ENCODE data around the gene ALKBH2. TPM values are rescaled to one million over a fixed set of nuclear protein-coding genes. Genes with fewer than 3 reads are reported as not detected.
A peak's percentile ranks its signal among the peaks of the same experiment; 100 is the strongest.

The ALKBH2 gene
- total RNA-seq, 2 donors from 2014 or later = 10.5 to 23.3 TPM

DNA sequence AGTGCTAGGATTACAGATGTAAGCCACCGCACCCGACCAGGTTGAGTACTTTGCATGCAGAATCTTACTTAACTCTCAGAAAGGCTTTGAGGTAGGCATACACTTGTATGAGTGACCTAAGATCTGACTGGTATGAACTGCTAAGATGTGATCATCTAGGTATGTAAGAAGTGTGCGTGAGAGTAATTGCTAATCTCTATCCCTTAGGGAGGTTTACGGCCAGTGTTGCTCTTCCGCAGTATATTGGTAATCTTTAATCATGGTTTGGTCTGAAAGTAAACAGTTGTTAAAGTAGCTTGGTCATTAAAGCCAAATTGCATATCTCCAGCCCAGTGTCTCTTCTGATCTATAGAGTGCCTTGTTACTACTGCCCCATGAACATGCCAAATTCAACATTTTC is 11.9 kb upstream of the ALKBH2 start:
- Histone ChIP-seq H3K27ac (ENCODE audit: low read depth, low read length) (no peak overlapping the region), H3K4me3 (ENCODE audit: low read length) (no peak overlapping the region), H3K9ac (ENCODE audit: extremely low read depth, low read length, poor library complexity, severe bottlenecking) (no peak overlapping the region), H3K36me3 (ENCODE audit: control insufficient read depth, insufficient read depth, low read length) (peaks cover 81% of the 10 kb centered on the region), H3K4me1 (ENCODE audit: control insufficient read depth, insufficient read depth, low read length) (no peaks in the 10 kb centered on the region), H3K9me3 (ENCODE audit: control insufficient read depth, low read length) (no peaks in the 10 kb centered on the region), H3K27me3 (ENCODE audit: control insufficient read depth, insufficient read depth, low read length, poor library complexity, severe bottlenecking) (no peaks in the 10 kb centered on the region)
- Mint-ChIP-seq H3K4me1 (peaks cover under 1% of the 10 kb centered on the region), H3K4me3 (no peak overlapping the region), H3K36me3 (ENCODE audit: low read depth) (peaks cover 71% of the 10 kb centered on the region), H3K9me3 (no peaks in the 10 kb centered on the region), H3K27me3 (ENCODE audit: insufficient read depth) (no peaks in the 10 kb centered on the region), H3K27ac (no peak overlapping the region)
- TF ChIP-seq, protein P1, sequence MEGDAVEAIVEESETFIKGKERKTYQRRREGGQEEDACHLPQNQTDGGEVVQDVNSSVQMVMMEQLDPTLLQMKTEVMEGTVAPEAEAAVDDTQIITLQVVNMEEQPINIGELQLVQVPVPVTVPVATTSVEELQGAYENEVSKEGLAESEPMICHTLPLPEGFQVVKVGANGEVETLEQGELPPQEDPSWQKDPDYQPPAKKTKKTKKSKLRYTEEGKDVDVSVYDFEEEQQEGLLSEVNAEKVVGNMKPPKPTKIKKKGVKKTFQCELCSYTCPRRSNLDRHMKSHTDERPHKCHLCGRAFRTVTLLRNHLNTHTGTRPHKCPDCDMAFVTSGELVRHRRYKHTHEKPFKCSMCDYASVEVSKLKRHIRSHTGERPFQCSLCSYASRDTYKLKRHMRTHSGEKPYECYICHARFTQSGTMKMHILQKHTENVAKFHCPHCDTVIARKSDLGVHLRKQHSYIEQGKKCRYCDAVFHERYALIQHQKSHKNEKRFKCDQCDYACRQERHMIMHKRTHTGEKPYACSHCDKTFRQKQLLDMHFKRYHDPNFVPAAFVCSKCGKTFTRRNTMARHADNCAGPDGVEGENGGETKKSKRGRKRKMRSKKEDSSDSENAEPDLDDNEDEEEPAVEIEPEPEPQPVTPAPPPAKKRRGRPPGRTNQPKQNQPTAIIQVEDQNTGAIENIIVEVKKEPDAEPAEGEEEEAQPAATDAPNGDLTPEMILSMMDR (conservative IDR thresholded peaks at IDR 0.05) = no peak
- no peak for DNase-seq
- WGBS, 2 experiments (ENCODE audit: insufficient coverage in 1 of 2, insufficient read length in 1 of 2) = 94 to 96% methylated on average over 5 of the region's 5 CpGs

DNA sequence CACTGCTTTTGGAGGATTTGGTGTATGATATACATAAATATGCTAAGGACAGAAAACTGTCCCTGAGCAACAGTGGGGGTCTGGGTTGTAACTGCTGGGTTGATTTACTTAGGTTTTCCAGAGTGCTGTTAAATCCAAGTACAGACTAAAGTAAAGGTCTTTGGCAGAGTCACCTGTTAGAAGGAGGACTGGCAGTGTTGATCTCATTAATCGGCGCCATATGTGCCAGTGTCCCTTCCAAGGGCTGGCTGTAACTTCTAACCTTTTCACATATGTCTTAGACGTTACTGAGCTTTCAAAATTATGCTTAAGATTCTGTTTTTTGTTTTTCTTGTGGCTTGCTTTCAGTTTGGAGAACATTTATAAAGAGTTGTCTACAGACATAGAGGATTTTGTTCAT is 9.2 kb upstream of the ALKBH2 start:
- no peak for DNase-seq
- no peak overlapping the region for H3K9ac ChIP-seq (ENCODE audit: extremely low read depth, low read length, poor library complexity, severe bottlenecking)
- H3K4me1 ChIP-seq (ENCODE audit: control insufficient read depth, insufficient read depth, low read length) = peaks cover 4% of the 10 kb centered on the region
- peaks cover 76% of the 10 kb centered on the region for H3K36me3 ChIP-seq (ENCODE audit: control insufficient read depth, insufficient read depth, low read length)
- no peaks in the 10 kb centered on the region for H3K9me3 ChIP-seq (ENCODE audit: control insufficient read depth, low read length)
- H3K4me3 ChIP-seq (ENCODE audit: low read length) = no peak overlapping the region
- no peak overlapping the region for H3K27ac ChIP-seq (ENCODE audit: low read depth, low read length)
- Mint-ChIP-seq H3K27ac (no peak overlapping the region), H3K4me3 (no peak overlapping the region), H3K9me3 (no peaks in the 10 kb centered on the region), H3K27me3 (ENCODE audit: insufficient read depth) (no peaks in the 10 kb centered on the region), H3K4me1 (peaks cover 9% of the 10 kb centered on the region), H3K36me3 (ENCODE audit: low read depth) (peaks cover 64% of the 10 kb centered on the region)
- WGBS, 2 experiments (ENCODE audit: insufficient coverage in 1 of 2, insufficient read length in 1 of 2) = 84 to 100% methylated on average over 2 to 3 of the region's 3 CpGs
- TF ChIP-seq, protein P1 (conservative IDR thresholded peaks at IDR 0.05) = no peak
- H3K27me3 ChIP-seq (ENCODE audit: control insufficient read depth, insufficient read depth, low read length, poor library complexity, severe bottlenecking) = no peaks in the 10 kb centered on the region

DNA sequence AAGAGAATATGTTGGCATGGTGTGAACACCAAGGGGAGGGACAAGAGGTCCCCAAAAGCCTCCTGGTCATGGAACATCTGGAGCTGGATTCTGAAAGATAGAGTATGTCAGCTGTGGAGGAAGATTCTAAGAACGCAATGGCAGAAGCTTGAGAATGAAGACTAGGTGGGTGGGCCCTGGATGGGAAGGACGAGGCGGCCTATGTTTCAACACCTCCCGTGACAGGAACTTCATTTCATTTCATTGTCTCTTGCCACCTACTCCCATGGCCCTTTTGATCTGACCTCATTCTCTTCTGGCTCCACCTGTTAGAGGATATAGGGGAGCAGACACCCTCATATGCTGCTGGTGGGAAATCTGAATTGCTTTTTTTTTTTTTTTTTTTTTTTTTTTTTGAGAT is 7.5 kb upstream of the ALKBH2 start:
- WGBS, 2 experiments (ENCODE audit: insufficient coverage in 1 of 2, insufficient read length in 1 of 2) = 90 to 92% methylated on average over 2 to 4 of the region's 4 CpGs
- H3K27ac Mint-ChIP-seq = peak overlapping the region; percentile 52
- H3K36me3 ChIP-seq (ENCODE audit: control insufficient read depth, insufficient read depth, low read length) = peaks cover 61% of the 10 kb centered on the region

More for the DNA sequence above, 7.5 kb upstream of the ALKBH2 start:
- no peak for DNase-seq
- Histone ChIP-seq H3K4me1 (ENCODE audit: control insufficient read depth, insufficient read depth, low read length) (peaks cover 4% of the 10 kb centered on the region), H3K9ac (ENCODE audit: extremely low read depth, low read length, poor library complexity, severe bottlenecking) (no peak overlapping the region), H3K4me3 (ENCODE audit: low read length) (no peak overlapping the region), H3K9me3 (ENCODE audit: control insufficient read depth, low read length) (no peaks in the 10 kb centered on the region), H3K27me3 (ENCODE audit: control insufficient read depth, insufficient read depth, low read length, poor library complexity, severe bottlenecking) (no peaks in the 10 kb centered on the region), H3K27ac (ENCODE audit: low read depth, low read length) (no peak overlapping the region)
- Mint-ChIP-seq H3K27me3 (ENCODE audit: insufficient read depth) (no peaks in the 10 kb centered on the region), H3K36me3 (ENCODE audit: low read depth) (peaks cover 52% of the 10 kb centered on the region), H3K9me3 (no peaks in the 10 kb centered on the region), H3K4me1 (peaks cover 9% of the 10 kb centered on the region), H3K4me3 (no peak overlapping the region)
- TF ChIP-seq, protein P1 (conservative IDR thresholded peaks at IDR 0.05) = no peak

All from endodermal cell (in vitro differentiated cells).